Measurements from ENCODE around the gene CRTC1. TPM values are rescaled to one million over a fixed set of nuclear protein-coding genes. Genes with fewer than 3 reads are reported as not detected.

CRTC1 gene
- total RNA-seq, 1 donor from 2014 or later: 1.4 TPM

DNA sequence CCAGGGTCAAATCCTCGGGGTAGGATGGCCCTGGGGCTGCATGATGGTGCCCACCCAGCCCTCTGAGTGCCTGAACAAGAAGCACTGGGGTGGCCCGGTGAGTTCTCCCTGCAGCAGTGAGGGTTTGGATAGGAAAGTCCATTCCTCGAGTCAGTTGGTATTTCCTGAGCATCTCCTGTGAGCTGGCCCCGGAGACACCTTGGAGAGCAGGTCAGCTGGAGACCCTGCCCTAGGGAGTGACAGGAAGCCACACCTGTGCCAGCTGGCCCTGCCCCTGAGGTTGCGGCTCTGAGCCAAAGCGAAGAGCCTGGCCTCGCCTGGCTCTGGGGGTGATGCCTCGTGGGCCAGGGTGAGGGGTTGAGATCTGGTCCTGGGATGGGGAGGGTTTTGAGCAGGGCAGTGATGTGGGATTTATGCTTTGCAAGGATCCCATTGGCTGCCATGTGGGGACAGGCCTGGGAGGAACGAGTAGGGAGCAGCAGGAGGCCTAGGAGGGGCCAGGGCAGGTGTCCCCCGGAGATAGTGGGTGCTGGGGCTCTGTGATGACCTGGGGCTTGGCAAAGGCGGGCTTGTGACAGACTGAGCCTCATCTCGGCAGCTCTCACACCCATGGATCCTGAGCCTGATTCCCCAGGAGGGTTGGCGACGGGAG, 16.0 kb downstream of the CRTC1 start:
- no peak for DNase-seq (ENCODE audit: low spot score)

GRCh38 chr19:18700501-18701249, 17.2 kb downstream of the CRTC1 start:
- DNase-seq (ENCODE audit: low spot score): peak; percentile 75

DNA sequence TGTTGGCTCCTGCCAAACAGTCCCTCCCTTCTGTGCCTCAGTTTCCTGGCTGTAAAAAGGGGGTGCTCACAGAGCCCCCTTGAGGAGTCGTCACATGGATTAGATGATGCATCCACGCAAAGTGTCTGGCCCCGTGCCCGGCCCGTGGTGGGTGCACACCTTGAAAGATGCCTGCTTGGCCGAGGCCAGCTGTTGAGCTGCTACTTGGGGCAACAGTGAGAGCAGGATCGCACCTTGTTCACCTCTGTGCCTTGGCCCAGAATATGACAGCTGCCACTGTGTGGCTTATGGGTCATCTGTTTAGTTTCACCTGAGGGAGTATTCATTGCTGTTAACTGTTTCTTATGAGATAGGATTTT, 17.7 kb downstream of the CRTC1 start:
- DNase-seq (ENCODE audit: low spot score): no peak

DNA sequence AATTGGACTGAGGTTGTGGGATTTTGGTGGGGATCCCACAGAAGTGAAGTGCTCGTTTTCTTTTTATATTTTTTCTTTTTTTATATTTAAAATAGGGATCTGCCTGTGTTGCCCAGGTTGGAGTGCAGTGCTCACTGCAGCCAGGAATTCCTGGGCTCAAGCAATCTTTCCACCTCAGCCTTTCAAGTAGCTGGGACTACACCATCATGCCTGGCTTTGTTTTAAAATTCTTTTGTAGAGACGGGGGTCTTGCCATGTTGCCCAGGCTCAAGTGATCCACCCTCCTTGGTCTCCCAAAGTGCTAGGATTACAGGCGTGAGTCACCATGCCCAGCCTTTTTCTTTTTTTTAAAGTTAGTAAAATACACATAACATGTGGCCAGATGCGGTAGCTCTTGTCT, 20.6 kb downstream of the CRTC1 start:
- no peak for DNase-seq (ENCODE audit: low spot score)

DNA sequence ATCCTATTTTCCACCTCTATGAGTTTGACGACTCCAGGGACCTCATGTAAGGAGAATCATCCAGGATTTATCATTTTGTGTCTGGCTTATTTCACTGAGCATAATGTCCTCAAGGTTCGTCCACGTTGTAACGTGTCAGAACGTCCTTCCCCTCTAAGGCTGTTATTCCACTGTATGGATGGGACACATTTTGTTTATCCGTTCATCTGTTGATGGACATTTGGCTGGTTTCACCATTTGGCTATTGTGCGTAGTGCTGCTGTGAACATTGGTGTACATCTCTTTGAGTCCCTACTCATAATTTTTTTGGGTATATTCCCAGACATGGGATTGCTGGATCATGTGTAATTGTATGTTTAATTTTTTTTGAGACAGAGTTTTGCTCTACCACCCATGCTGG, 21.5 kb downstream of the CRTC1 start:
- peak; percentile 66 for DNase-seq (ENCODE audit: low spot score)

DNA sequence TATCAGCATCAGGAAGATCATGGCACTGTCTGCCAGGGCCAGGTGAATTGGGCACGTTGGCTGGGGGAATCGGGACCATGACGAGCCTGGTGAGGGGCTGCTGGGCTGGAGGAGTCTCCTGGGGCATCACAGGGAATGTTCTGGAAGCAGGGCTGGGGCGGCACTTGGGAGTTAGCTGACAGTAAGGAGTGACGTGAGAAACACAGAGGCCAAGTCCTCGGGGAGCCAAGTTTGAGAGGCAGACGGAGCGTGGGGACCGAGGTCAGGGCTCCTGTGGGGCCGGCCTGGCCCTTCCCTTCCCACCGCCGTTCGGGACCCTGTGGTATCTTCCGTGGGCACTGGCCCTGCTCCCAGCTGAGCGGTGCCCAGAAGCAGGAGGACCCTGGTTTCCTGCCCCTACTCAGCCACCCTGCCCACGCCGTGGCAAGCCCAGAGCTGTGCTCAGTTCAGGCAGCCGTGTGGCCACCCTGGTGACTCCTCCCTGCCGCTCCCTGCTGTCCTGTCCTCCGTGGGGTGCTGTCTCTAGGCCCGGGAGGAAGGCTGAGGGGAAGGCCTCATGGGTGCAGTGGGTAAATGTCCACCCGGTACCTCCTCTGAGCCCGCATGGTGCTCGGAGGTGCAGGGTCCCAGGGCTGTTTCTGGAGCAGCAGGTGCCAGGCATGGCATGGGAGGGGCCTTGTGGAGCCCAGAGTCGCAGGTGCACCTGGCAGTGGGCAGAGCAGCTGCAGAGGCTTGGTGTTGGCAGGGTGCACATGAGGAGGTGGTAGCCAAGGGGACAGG, 25.2 kb downstream of the CRTC1 start:
- no peak for DNase-seq (ENCODE audit: low spot score)

DNA sequence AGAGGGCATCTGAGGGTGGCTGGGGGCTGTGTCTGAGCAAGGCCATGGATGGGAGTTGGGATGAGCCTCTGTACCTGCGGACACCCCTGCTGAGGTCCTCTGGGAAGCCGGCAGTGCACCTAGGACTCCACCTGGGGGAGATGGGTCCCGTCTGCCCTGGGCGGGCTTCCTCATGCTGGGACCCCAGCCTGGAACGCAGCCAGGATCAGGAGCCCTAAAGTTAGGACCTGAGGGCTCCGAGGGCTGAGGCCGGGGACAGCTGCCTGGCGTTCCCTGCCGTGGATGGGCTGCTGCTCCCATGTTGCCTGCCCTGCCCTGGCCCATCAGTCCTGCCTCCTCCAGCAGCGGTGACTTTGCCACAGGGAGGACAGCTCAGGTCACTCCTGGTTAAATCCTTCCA, 26.1 kb downstream of the CRTC1 start:
- DNase-seq (ENCODE audit: low spot score): no peak

DNA sequence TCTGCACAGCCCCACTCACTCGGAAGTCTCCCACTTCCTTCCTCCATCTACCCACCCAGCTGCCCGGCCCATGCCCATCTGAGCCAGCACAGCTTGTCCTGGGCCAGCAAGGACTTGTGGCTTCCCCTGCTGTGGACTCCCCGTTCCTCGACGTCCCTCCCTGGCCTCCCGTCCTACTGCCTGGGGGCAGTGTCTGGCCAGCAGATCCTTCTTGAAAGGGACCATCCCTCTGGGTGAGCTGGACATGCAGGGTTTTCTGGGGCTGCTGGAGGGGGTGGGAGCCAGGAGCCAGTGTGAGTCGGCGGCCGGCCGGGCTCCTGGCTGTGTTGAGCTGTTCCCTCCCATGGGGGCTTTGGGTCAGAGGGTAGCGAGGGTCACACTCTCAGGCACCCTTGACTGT, 26.7 kb downstream of the CRTC1 start:
- DNase-seq (ENCODE audit: low spot score): no peak

DNA sequence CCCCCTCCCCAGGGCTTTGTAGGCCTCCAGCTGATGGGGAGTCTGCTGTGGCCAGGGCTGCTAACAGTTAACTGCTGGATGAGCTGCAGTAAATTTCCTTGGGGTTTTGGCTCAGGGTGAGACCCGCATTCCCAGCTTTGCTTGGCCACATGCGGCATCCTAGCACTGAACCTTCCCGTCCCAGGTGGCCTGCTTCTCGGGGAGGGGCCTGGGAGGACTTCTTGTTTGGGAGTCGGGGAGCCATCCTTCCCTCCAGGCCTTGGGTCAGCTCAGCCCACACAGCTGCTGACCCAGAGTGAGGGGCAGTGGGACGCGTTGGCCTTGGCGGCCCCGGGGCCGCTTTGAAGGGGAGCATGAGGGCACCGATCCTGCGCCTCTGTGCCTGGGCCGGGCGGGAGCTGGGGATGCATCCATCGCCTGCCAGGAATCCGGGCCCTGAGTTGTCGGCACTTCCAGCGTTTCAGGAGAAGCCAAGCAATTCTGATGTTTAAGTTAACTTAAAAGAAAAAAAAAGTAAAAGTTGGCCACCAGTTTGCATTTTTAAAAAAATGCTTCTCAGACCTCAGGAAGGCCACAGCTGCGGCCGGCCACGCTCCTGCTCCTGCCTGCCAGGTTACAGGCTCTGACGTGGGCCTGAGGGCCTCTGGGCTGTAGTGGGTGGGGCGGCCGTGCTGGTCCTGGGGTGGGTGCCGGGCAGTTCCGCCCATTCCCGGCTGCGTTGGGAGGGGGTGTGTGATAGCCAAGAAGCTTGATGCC, 27.7 kb downstream of the CRTC1 start:
- peak; percentile 60 for DNase-seq (ENCODE audit: low spot score)

GRCh38 chr19:18711893-18712292, 28.4 kb downstream of the CRTC1 start:
- no peak for DNase-seq (ENCODE audit: low spot score)

- DNase-seq (ENCODE audit: low spot score): peak; percentile 84
These were observed 29.5 kb downstream of the CRTC1 start for GRCh38 chr19:18712981-18713380.

DNA sequence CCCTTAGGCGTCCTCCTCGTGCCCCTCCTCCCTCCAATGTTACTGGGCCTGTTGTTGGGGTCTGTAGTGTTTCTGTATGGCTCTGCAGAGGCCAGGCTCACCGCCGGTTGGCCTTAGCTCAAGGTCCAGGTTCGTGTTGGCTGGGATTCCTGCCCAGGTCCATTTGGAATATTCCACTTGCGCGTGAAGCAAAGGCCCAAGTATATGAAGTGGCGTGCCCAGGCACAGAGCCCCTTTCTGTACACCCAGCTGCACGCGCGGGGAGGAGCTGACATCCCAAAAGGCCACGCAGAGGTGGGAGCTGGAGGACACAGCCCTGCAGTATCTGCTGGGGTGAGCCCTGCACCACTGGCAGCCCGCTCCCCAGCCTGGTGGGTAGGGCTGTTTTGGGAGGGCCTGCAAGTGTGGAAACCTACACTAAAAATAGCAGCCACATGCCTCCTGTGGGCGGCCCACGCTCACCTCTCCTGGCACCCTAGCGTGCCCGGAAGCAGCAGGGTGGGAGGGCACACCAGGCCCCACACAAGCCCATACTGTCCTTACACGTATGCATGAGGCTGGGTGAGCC, 30.2 kb downstream of the CRTC1 start:
- DNase-seq (ENCODE audit: low spot score): no peak

DNA sequence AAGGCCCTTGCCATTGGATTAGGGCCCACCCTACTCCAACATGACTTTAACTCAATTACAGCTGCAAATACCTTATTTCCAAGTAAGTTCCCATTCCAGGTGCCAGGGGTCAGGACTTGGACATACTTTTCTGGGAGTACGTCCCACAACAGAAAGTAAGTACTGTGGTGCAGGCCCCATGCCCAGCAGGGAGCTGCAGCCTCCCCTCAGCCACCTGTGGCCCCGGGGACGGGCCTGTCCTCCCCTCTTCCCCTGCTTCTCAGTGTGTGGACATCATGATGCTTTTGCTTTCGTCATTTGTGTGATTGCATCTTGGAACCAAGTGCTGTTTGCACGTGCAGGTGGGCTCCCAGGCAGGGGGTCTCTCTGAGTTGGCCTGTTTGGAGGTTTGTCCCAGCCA, 31.9 kb downstream of the CRTC1 start:
- no peak for DNase-seq (ENCODE audit: low spot score)

- no peak for DNase-seq (ENCODE audit: low spot score)
These were observed 33.4 kb downstream of the CRTC1 start for GRCh38 chr19:18716857-18717256.

DNA sequence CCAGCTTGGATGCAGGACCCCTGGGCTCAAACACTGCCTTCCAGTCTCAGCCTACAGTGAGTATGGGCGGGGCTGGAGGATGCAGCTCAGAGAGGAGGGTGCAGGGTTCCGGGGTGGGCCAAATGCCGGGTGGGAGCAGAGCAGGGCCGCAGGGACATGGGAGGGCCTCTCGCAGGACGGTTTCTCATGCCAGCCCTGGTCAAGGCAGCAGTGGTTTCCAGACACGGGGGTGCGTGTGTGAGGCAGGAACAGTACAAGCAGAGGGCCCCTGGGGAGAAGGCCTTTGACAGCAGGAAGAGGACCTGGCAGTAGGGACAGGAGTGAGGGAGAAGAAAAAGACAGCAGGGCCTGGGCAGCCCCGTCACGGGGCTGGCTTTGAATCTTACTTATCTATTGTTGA, 34.1 kb downstream of the CRTC1 start:
- DNase-seq (ENCODE audit: low spot score): no peak

GRCh38 chr19:18718015-18718526, 34.6 kb downstream of the CRTC1 start:
- no peak for DNase-seq (ENCODE audit: low spot score)

GRCh38 chr19:18718846-18719458, 35.5 kb downstream of the CRTC1 start:
- DNase-seq (ENCODE audit: low spot score): no peak

- no peak for DNase-seq (ENCODE audit: low spot score)
These were observed 36.1 kb downstream of the CRTC1 start for GRCh38 chr19:18719541-18719940.

GRCh38 chr19:18723871-18724377, 40.4 kb downstream of the CRTC1 start:
- no peak for DNase-seq (ENCODE audit: low spot score)

- no peak for DNase-seq (ENCODE audit: low spot score)
These were observed 42.6 kb downstream of the CRTC1 start for GRCh38 chr19:18725841-18726770.
